ENCODE data around the gene SCAF4.
A peak's percentile ranks its signal among the peaks of the same experiment; 100 is the strongest.
"Not testable (repeated sequence)": the region's sequence is repeated elsewhere in the genome, so short reads cannot be mapped to it uniquely, and the experiment has no call there.

The SCAF4 gene, protein sequence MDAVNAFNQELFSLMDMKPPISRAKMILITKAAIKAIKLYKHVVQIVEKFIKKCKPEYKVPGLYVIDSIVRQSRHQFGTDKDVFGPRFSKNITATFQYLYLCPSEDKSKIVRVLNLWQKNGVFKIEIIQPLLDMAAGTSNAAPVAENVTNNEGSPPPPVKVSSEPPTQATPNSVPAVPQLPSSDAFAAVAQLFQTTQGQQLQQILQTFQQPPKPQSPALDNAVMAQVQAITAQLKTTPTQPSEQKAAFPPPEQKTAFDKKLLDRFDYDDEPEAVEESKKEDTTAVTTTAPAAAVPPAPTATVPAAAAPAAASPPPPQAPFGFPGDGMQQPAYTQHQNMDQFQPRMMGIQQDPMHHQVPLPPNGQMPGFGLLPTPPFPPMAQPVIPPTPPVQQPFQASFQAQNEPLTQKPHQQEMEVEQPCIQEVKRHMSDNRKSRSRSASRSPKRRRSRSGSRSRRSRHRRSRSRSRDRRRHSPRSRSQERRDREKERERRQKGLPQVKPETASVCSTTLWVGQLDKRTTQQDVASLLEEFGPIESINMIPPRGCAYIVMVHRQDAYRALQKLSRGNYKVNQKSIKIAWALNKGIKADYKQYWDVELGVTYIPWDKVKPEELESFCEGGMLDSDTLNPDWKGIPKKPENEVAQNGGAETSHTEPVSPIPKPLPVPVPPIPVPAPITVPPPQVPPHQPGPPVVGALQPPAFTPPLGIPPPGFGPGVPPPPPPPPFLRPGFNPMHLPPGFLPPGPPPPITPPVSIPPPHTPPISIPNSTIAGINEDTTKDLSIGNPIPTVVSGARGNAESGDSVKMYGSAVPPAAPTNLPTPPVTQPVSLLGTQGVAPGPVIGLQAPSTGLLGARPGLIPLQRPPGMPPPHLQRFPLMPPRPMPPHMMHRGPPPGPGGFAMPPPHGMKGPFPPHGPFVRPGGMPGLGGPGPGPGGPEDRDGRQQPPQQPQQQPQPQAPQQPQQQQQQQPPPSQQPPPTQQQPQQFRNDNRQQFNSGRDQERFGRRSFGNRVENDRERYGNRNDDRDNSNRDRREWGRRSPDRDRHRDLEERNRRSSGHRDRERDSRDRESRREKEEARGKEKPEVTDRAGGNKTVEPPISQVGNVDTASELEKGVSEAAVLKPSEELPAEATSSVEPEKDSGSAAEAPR

DNA sequence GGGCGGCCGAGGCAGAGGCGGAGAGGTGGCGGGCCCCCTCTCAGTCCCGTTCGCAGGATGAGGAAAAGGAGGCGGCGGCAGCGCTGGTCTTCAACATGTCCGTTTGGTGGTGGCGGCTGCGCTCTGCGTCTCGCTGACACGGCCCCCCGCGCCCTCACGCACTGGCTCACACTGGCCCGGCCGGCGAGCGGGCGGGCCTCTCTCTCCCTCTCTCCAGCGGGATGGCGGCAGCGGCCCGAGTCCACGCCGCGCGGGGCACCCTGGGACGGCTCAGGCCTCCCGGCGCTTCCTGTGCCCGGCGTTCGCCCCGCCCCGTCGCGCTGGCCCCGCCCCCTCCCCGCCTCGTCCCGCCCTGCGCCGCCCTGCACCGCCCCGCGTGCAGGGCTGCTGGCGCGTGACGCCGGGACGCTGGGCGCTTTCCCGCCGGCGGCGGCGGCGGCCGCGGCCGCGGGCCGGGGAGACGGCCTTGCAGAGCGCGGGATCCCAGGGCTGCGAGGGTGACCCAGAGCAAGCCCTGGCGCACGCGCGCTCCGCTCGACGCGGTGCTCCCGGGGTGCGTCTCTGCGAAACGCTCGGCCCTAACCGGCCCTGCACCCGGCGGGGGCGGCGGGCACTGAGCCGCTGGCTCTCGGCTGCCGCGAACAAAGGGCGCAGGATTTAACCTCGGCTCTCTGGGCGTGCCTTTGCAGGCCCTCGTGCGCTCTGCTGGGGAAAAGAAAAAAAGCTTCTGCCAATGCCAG, at the start of gene SCAF4:
Gene SCAF4, minus strand, starts transcription at position 262 of the 740 bp plus-strand sequence. CDS start 426 bp downstream, outside the sequence.
- DNase-seq: peak; percentile 73

DNA sequence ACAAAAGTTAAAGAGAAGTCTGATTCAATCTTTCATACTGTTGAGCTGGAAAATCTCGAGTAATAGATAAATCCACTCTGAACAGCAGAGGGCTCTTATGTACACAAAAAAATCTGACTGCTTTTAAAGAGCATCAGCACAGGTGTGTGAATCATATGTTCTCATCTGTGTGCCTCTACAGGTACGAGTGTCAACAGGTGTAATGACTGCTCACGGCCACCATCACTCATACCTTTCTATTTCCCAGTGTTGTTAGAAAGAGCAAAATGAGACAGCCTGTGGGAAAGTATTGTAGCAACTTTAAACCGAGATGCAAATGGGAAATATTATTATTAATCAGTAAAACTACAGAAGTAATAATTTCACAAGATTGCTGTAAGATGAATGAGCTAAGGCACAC, 49.0 kb upstream of the SCAF4 start:
- DNase-seq: no peak

GRCh38 chr21:31778546-31778945, 46.6 kb upstream of the SCAF4 start:
- no peak for DNase-seq

- DNase-seq: no peak
Measured at GRCh38 chr21:31777857-31778256, 45.9 kb upstream of the SCAF4 start.

- no peak for DNase-seq
Measured at GRCh38 chr21:31774031-31774430, 42.1 kb upstream of the SCAF4 start.

GRCh38 chr21:31772674-31773555, 41.0 kb upstream of the SCAF4 start:
- DNase-seq: no peak

GRCh38 chr21:31771685-31772084, 39.8 kb upstream of the SCAF4 start:
- no peak for DNase-seq

DNA sequence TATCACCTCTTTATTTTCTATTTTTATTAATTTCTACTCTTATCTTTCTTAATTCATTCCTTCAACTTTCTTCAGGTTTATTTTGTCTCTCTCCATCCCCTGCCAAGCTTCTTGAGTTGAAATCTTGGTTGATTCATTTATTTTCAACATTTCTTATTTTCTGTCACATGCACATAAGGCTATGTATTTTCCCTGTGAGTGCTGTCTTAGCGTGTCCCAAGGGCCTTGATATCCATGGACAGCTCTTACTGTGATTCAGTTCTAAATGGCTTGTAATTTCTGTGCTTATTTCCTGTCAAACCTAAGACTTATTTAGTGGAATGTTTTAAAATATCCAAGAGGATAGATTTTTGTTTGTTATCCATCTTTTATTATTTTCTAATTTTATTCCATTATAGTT, 36.8 kb upstream of the SCAF4 start:
- no peak for DNase-seq

- no peak for DNase-seq
Measured at GRCh38 chr21:31766899-31767298, 35.0 kb upstream of the SCAF4 start.

DNA sequence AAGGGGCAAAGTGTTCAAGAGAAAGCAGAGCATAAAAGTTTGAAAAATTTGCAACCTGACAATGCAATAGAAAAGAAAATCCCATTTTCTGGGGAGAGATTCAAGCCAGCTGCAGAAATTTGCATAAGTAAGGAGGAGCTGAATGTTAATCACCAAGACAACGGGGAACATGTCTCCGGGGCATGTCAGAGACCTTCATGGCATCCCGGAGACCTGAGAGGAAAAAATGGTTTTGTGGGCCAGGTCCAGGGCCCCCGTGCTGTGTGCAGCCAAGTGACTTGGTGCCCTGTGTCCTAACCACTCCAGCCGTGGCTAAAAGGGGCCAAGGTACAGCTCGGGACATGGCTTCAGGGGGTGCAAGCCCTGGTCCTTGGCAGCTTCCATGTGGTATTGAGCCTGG, 33.9 kb upstream of the SCAF4 start:
- not testable (repeated sequence) for DNase-seq

DNA sequence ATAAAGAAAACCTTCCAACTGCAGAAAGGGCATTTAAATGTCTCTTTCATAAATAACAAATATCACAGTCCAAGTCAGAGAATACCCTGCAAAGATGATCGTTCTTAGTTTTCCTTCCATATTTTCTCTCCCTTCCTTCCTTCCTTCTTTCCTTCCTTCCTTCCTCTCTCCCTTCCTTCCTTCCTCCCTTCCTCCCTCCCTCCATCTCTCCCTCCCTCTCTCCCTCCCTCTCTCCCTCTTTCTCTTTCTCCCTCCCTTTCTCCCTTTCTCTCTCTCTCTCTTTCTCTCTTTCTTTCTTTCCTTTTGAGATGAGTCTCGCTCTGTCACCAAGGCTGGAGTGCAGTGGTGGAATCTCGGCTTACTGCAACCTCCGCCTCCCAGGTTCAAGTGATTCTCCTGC, 29.0 kb upstream of the SCAF4 start:
- no peak for DNase-seq

GRCh38 chr21:31756787-31757186, 24.9 kb upstream of the SCAF4 start:
- no peak for DNase-seq

GRCh38 chr21:31755027-31755426, 23.1 kb upstream of the SCAF4 start:
- no peak for DNase-seq

DNA sequence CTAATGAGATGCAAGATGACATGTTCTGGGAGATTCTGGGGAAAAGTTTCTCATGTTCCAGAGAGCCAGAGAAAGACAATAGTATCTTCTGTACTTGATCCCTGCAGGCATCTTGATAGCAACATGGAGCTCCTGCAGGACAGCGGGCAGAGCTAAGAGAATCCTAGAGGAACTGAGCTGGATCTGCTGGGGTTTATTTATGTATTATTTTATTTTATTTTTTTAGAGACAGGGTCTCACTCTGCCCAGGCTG, 22.7 kb upstream of the SCAF4 start:
- no peak for DNase-seq

GRCh38 chr21:31753949-31754707, 22.2 kb upstream of the SCAF4 start:
- no peak for DNase-seq

DNA sequence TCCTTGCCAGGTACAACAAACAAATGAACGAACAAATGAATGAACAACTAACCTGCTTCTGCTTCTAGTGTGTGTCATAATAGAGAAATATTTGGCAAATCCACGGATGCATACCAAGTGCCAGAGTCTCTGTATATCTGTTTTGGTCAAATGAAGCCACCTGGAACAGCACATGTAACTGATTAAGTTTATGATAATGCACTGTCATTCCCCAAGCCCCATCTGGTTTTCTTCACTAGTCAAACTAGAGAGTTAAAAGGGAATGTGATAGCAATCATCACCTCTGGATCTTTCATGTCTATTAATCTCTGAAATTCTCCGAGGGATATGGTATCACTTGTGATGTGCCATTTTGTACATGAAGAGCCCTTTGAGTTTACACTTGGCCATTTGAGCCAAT, 21.0 kb upstream of the SCAF4 start:
- no peak for DNase-seq

GRCh38 chr21:31752352-31752751, 20.4 kb upstream of the SCAF4 start:
- no peak for DNase-seq

GRCh38 chr21:31750843-31751242, 18.9 kb upstream of the SCAF4 start:
- DNase-seq: no peak

- DNase-seq: no peak
Measured at GRCh38 chr21:31744182-31744800, 12.4 kb upstream of the SCAF4 start.

DNA sequence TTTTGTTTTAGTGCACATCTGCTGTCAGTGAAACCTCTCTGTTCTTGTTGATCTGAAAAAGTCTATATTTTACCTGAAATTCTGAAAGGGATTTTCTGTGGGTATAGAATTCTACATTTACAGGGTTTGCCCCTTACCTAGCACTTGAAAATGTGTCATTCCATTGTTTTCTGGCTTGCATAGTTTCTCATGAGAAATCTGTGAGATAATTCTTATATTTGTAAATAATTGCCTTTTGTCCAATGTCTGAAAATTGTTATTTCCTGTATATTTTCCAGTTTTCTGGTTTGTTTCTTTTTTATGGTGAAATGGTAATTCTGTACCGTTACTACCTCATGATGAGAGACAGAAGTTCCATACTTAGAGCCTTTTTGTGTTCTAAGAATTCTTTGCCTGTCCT, 11.8 kb upstream of the SCAF4 start:
- no peak for DNase-seq

DNA sequence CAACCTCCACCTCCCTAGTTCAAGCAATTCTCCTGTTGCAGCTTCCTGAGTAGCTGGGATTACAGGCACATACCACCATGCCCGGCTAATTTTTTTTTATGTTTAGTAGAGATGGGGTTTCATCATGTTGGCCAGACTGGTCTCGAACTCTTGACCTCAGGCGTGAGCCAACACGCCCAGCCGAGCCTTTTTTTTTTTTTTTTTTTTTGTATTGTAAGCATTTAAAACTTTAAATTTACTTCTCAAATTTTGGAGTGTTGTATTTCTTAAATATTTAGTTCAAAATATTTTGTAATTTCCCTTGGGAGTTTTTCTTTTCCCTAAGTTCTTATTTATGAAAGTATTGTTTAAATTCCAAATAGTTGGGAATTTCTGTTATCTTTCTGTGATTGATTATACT, 9.2 kb upstream of the SCAF4 start:
- DNase-seq: no peak

All from activated CD4-positive, alpha-beta T cell treated with anti-CD3 and anti-CD28 coated beads, Interleukin-2, amount 50 U/mL, for 1 hour (primary cell).